Erythroblast (primary cell): Measurements from ENCODE around the gene IGFLR1.

Experiments
- DNase-seq, 2 experiments: peaks; one replicate each; lab custom pipeline; 2025; lab: John Stamatoyannopoulos, UW
- GATA1 ChIP-seq: IDR thresholded peaks from 2 replicates; pipeline ENCODE4 v1.6.1; 2011; ENCODE audit warnings: low read depth, mild to moderate bottlenecking, control low read depth, low read length, moderate library complexity
- POLR2A ChIP-seq: IDR thresholded peaks from 2 replicates; pipeline ENCODE4 v1.6.1; 2011; ENCODE audit warnings: mild to moderate bottlenecking, low read length

The IGFLR1 gene

GRCh38 chr19:35744430-35745327 lies 2.4 kb upstream of the IGFLR1 start:
- peak; percentile 95 to 96 for DNase-seq
- TF ChIP-seq GATA1: no peak
- peak; percentile 95 for TF ChIP-seq POLR2A

- DNase-seq: no peak
- no peak for TF ChIP-seq GATA1
Observed at GRCh38 chr19:35743640-35744429, 1.6 kb upstream of the IGFLR1 start.

- DNase-seq: no peak
- TF ChIP-seq POLR2A (no peak), GATA1 (no peak)
Observed at GRCh38 chr19:35741203-35741515, 1.1 kb downstream of the IGFLR1 start.

GRCh38 chr19:35740423-35741202 lies 1.6 kb downstream of the IGFLR1 start:
- no peak for TF ChIP-seq GATA1
- peak; percentile 62 for TF ChIP-seq POLR2A
- peak; percentile 97 for DNase-seq

- TF ChIP-seq POLR2A: no peak
- no peak for TF ChIP-seq GATA1
- DNase-seq: no peak
Observed at GRCh38 chr19:35740108-35740422, 2.2 kb downstream of the IGFLR1 start.

GRCh38 chr19:35739275-35740107 lies 2.8 kb downstream of the IGFLR1 start:
- TF ChIP-seq POLR2A (no peak), GATA1 (no peak)
- DNase-seq: no peak

GRCh38 chr19:35738887-35739229 lies 3.4 kb downstream of the IGFLR1 start:
- DNase-seq: no peak
- no peak for TF ChIP-seq GATA1
- no peak for TF ChIP-seq POLR2A

GRCh38 chr19:35738021-35738886 lies 4.0 kb downstream of the IGFLR1 start:
- no peak for DNase-seq
- no peak for TF ChIP-seq POLR2A
- no peak for TF ChIP-seq GATA1

- TF ChIP-seq POLR2A (no peak), GATA1 (no peak)
- DNase-seq: peak; percentile 32 to 61
Observed at GRCh38 chr19:35736913-35737886, 5.1 kb downstream of the IGFLR1 start.

GRCh38 chr19:35734889-35735288 lies 7.4 kb downstream of the IGFLR1 start:
- TF ChIP-seq POLR2A (no peak), GATA1 (no peak)
- DNase-seq: no peak

GRCh38 chr19:35734273-35734672 lies 8.0 kb downstream of the IGFLR1 start:
- TF ChIP-seq POLR2A: no peak
- TF ChIP-seq GATA1: no peak
- no peak for DNase-seq
